ENCODE data around the gene AKAP6. TPM values are rescaled to one million over a fixed set of nuclear protein-coding genes. Genes with fewer than 3 reads are reported as not detected.

The AKAP6 gene
- total and polyA plus RNA-seq, 4 donors = 0.42 to 3.2 (median 1.7) TPM

GRCh38 chr14:32813401-32813800 is 484.3 kb downstream of the AKAP6 start:
- WGBS = 75% methylated on average over 4 of the region's 4 CpGs
- no peaks in the 10 kb centered on the region for H3K27me3 ChIP-seq (ENCODE audit: control insufficient read depth in 4 of 4, insufficient read depth in 4 of 4, low read length in 3 of 4)
- H3K36me3 ChIP-seq (ENCODE audit: control insufficient read depth in 4 of 4, insufficient read depth in 3 of 4, low read depth in 1 of 4, low read length in 3 of 4) = no peaks in the 10 kb centered on the region

More at GRCh38 chr14:32813401-32813800, 484.3 kb downstream of the AKAP6 start:
- no peak overlapping the region for H3K4me3 ChIP-seq (ENCODE audit: low read depth in 1 of 3, low read length in 3 of 3)
- no peaks in the 10 kb centered on the region for H3K4me1 ChIP-seq (ENCODE audit: control insufficient read depth in 4 of 4, insufficient read depth in 4 of 4, low read length in 3 of 4)
- H3K9ac ChIP-seq (ENCODE audit: low read depth in 1 of 2, low read length in 2 of 2) = no peak overlapping the region
- H3K27ac ChIP-seq (ENCODE audit: low read depth in 1 of 2, low read length in 2 of 2) = no peak overlapping the region
- TF ChIP-seq RAD21 (IDR thresholded peaks at IDR 0.05) (no peak), GABPA (IDR thresholded peaks at IDR 0.05 in 1 of 2, conservative IDR thresholded peaks at IDR 0.05 in 1 of 2) (no peak), ATF3 (IDR thresholded peaks at IDR 0.05) (no peak), HNF4G (IDR thresholded peaks at IDR 0.05) (no peak), MAX (IDR thresholded peaks at IDR 0.05) (no peak), RXRA (IDR thresholded peaks at IDR 0.05) (no peak), TAF1 (conservative IDR thresholded peaks at IDR 0.05) (no peak), FOXA2 (IDR thresholded peaks at IDR 0.05) (no peak), CTCF (IDR thresholded peaks at IDR 0.05; ENCODE audit: low read depth, low read length, missing input control) (no peak), YY1 (IDR thresholded peaks at IDR 0.05) (no peak), HNF4A (conservative IDR thresholded peaks at IDR 0.05) (no peak), SP1 (IDR thresholded peaks at IDR 0.05) (no peak), FOXA1 (IDR thresholded peaks at IDR 0.05) (no peak), REST (IDR thresholded peaks at IDR 0.05) (no peak), JUND (IDR thresholded peaks at IDR 0.05) (no peak), ZBTB33 (IDR thresholded peaks at IDR 0.05) (no peak), NR2F2 (IDR thresholded peaks at IDR 0.05) (no peak), EGR1 (IDR thresholded peaks at IDR 0.05; ENCODE audit: low read depth in 2 of 2) (no peak)
- no peak for DNase-seq (ENCODE audit: low spot score)
- no peaks in the 10 kb centered on the region for H3K9me3 ChIP-seq (ENCODE audit: control insufficient read depth in 4 of 4, low read length in 3 of 4)
